K562 (cell line): ENCODE data around the gene KLHL29. TPM values are rescaled to one million over a fixed set of nuclear protein-coding genes. Genes with fewer than 3 reads are reported as not detected.

Experiments used
- ATAC-seq: fragments of 200-7000 bp; cut with Tn5 transposase; 3 replicates; pipeline ENCODE4 v1.9.1; 2020; ENCODE audit warnings: moderate library complexity
- BruUV-seq: library from RNA; stranded (reverse); fragments of 400-500 nt; replicated peaks from 2 replicates; lab custom pipeline; 2021; lab: Mats Ljungman, UMichigan
- CTCF ChIA-PET: fragments of 300-600 bp; formaldehyde crosslinking; extraction: SDS; loops from one replicate; lab custom pipeline; 2021; ENCODE audit warnings: low intra/inter-chr PET ratio; lab: Yijun Ruan, JAX
- POLR2A ChIA-PET: fragments of 300-600, 350-650 bp; sonication (Branson Sonifier 250); formaldehyde crosslinking; extraction: SDS; loops from one replicate; lab custom pipeline; 2021; ENCODE audit warnings: antibody characterized with exemption, inconsistent platforms; lab: Yijun Ruan, JAX
- DNase-seq, 4 experiments: peaks; one replicate each; pipeline versions ENCODE4 v3.0.0 to v3.0.0-alpha.2; 2011 to 2018; ENCODE audit warnings: low spot score in 3 of 4, mixed read lengths in 3 of 4; ENCODE audit errors: extremely low read depth in 1 of 4
- FAIRE-seq: peaks from 2 replicates; lab custom pipeline; 2011; peaks lifted over from hg19 to GRCh38; lab: Jason Lieb, UNC
- H2AFZ ChIP-seq: 2 replicates; pipeline ENCODE4 v1.6.0; 2011; ENCODE audit warnings: low read depth, low read length, control low read depth, inconsistent platforms
- H3K27ac ChIP-seq: fragments of 200-600 bp; 3 replicates; pipeline ENCODE4 v1.8.0; 2011; ENCODE audit warnings: low read depth, mild to moderate bottlenecking, control low read depth, inconsistent platforms, low read length, moderate library complexity, mixed read lengths; ENCODE audit errors: extremely low read depth
- H3K27me3 ChIP-seq, 2 experiments: fragments of 300-600 bp in 1 of 2; 2 replicates in 1 of 2; 3 replicates in 1 of 2; pipeline versions ENCODE4 v1.6.0 to v1.8.0; 2011; ENCODE audit warnings: inconsistent platforms in 2 of 2, low read length in 2 of 2, mild to moderate bottlenecking in 1 of 2, mixed read lengths in 1 of 2, moderate library complexity in 1 of 2; ENCODE audit not compliant: control insufficient read depth in 2 of 2, insufficient read depth in 2 of 2
- H3K36me3 ChIP-seq: fragments of 300-600 bp; 3 replicates; pipeline ENCODE4 v1.8.0; 2011; ENCODE audit warnings: mild to moderate bottlenecking, low read length, inconsistent platforms; ENCODE audit not compliant: control insufficient read depth, insufficient read depth
- H3K4me1 ChIP-seq, 2 experiments: fragments of 200-600 bp in 1 of 2; replicated peaks in 1 of 2; 2 replicates in 1 of 2; 3 replicates in 1 of 2; pipeline versions ENCODE4 v1.5.1 to v1.8.0; 2011; ENCODE audit warnings: inconsistent platforms in 2 of 2, low read length in 2 of 2, mild to moderate bottlenecking in 1 of 2, mixed read lengths in 1 of 2, moderate library complexity in 1 of 2; ENCODE audit not compliant: control insufficient read depth in 2 of 2, insufficient read depth in 2 of 2
- H3K4me2 ChIP-seq: 2 replicates; pipeline ENCODE4 v1.6.1; 2011; ENCODE audit warnings: low read length, control low read depth, inconsistent platforms, mixed read lengths; ENCODE audit not compliant: insufficient read depth
- H3K4me3 ChIP-seq: fragments of 200-600 bp; sonication (generic), shearing (Covaris generic); 2 replicates; pipeline ENCODE4 v1.5.1; 2016; ENCODE audit warnings: control low read depth, inconsistent platforms
- H3K79me2 ChIP-seq: fragments of 200-600 bp; 3 replicates; pipeline ENCODE4 v1.8.0; 2011; ENCODE audit warnings: low read length, inconsistent platforms; ENCODE audit not compliant: control insufficient read depth, insufficient read depth
- H3K9ac ChIP-seq, 2 experiments: 2 replicates each; pipeline versions ENCODE4 v1.6.0 to v1.6.1; 2011; ENCODE audit warnings: low read depth in 2 of 2, low read length in 2 of 2, control low read depth in 1 of 2, inconsistent platforms in 1 of 2, mild to moderate bottlenecking in 1 of 2, mixed read lengths in 1 of 2; ENCODE audit not compliant: insufficient read depth in 1 of 2
- H3K9me1 ChIP-seq: one replicate; pipeline ENCODE4 v1.6.0; 2011; ENCODE audit warnings: inconsistent platforms, mild to moderate bottlenecking, low read length, moderate library complexity; ENCODE audit not compliant: control insufficient read depth, insufficient read depth
- H3K9me3 ChIP-seq: replicated peaks from 2 replicates; pipeline ENCODE4 v1.5.1; 2011; ENCODE audit warnings: low read depth, low read length, inconsistent platforms; ENCODE audit not compliant: control insufficient read depth, insufficient read depth
- H4K20me1 ChIP-seq: replicated peaks from 2 replicates; pipeline ENCODE4 v1.6.1; 2011; ENCODE audit warnings: low read length, inconsistent platforms, mixed read lengths; ENCODE audit not compliant: control insufficient read depth, insufficient read depth
- RBBP5 ChIP-seq: fragments of 200-600 bp; sonication (generic); IDR thresholded peaks from 2 replicates; pipeline ENCODE4 v1.6.1; 2012; ENCODE audit warnings: borderline replicate concordance, mild to moderate bottlenecking, low read length, control low read depth, inconsistent platforms; ENCODE audit not compliant: insufficient read depth, poor library complexity, severe bottlenecking
- SMARCA4 ChIP-seq: fragments of 450-650 bp; IDR thresholded peaks from 2 replicates; pipeline ENCODE4 v1.6.1; 2016
- SMARCA5 ChIP-seq: fragments of 450-650 bp; IDR thresholded peaks from 2 replicates; pipeline ENCODE4 v1.6.1; 2016
- ZKSCAN8 ChIP-seq: fragments of 200-800 bp; sonication (Bioruptor generic); IDR thresholded peaks from 2 replicates; pipeline ENCODE4 v1.6.1; 2016; ENCODE audit warnings: missing genetic modification characterization, missing compliant biosample characterization
- ZNF277 ChIP-seq: fragments of 250-450 bp; sonication (Bioruptor Pico); IDR thresholded peaks from 2 replicates; pipeline ENCODE4 v1.8.0; 2022; ENCODE audit warnings: inconsistent platforms, mild to moderate bottlenecking, moderate library complexity, borderline replicate concordance
- ZNF609 ChIP-seq: sonication (generic); formaldehyde crosslinking; IDR thresholded peaks from 2 replicates; pipeline ENCODE4 v1.8.1; 2023; ENCODE audit warnings: missing genetic modification reagents, mild to moderate bottlenecking, borderline replicate concordance
- ZNF77 ChIP-seq: fragments of 250-450 bp; sonication (Bioruptor Pico); IDR thresholded peaks from 2 replicates; pipeline ENCODE4 v1.5.0; 2020
- WGBS: fragments of 100-300 bp; shearing (Covaris generic); methylation state at CpG from one replicate; pipeline ENCODE4 v1.1.6; 2016; ENCODE audit warnings: low coverage, mixed read lengths; ENCODE audit not compliant: insufficient coverage; ENCODE audit errors: missing lambda C conversion rate; 5-methylcytosine and 5-hydroxymethylcytosine counted together
- in situ Hi-C: fragments of 300-500 bp; cut with MboI; formaldehyde crosslinking; loops from 4 replicates; pipeline ENCODE4 v1.15.0; 2018; ENCODE audit warnings: inconsistent platforms, mixed read lengths
- intact Hi-C: fragments of 100-400 bp; cut with micrococcal nuclease; formaldehyde crosslinking; loops from 2 replicates; pipeline ENCODE4 v1.14.2; 2022
- polyA plus RNA-seq, 8 experiments: library from polyadenylated mRNA; depleted of rRNA in 4 of 8; stranded (reverse) in 5 of 8; unstranded in 3 of 8; fragments of >200 nt; fragmentation: Nextera tagmentation in 2 of 8; fragmentation: Illumina TruSeq in 1 of 8; extraction: Ambion mirVana in 2 of 8; extraction: Trizol in 1 of 8; gene quantifications; 2 replicates each; pipeline versions ENCODE4 v1.2.1 to v1.2.3, GENCODE V29; 2011 to 2014; ENCODE audit warnings: inconsistent platforms in 1 of 8, missing spikeins in 1 of 8
- total RNA-seq, 7 experiments: library from RNA; depleted of rRNA in 6 of 7; stranded (reverse); fragments of >200 nt in 6 of 7; fragmentation: Illumina TruSeq in 2 of 7; extraction: Trizol in 2 of 7; gene quantifications; 2 replicates each; pipeline versions ENCODE4 v1.2.1 to v1.2.3, GENCODE V29; 2011 to 2021; ENCODE audit warnings: low replicate concordance in 1 of 7
- TF ChIP-seq, protein P1 (sequence below), 2 experiments: fragments of 450-650 bp; IDR thresholded peaks; 2 replicates each; pipeline ENCODE4 v1.6.1; 2016; ENCODE audit warnings: mild to moderate bottlenecking in 2 of 2, borderline replicate concordance in 1 of 2, low read depth in 1 of 2, moderate library complexity in 1 of 2

KLHL29 gene
- total and polyA plus RNA-seq, 9 of the 15 experiments (the other 6 are each of a cell fraction or from before 2014, with no cell fraction given): 0.03 to 0.31 (median 0.08) TPM; not detected in 1

- no TSS peak for BruUV-seq
- Histone ChIP-seq H3K9me3 (no peaks in the 10 kb centered on the region), H3K4me1 (no peaks in the 10 kb centered on the region), H3K9me1 (no peaks in the 10 kb centered on the region), H3K27me3 (peaks cover 12 to 67% of the 10 kb centered on the region in 2 experiments; a peak in 4 of 5 replicates), H3K4me2 (no peak overlapping the region), H3K27ac (no peak overlapping the region), H3K36me3 (no peaks in the 10 kb centered on the region), H2AFZ (no peak overlapping the region), H4K20me1 (no peaks in the 10 kb centered on the region), H3K4me3 (no peak overlapping the region), H3K79me2 (no peaks in the 10 kb centered on the region), H3K9ac (no peak overlapping the region)
- intact Hi-C loops: no loop called here
- POLR2A ChIA-PET: no interaction called here
- CTCF ChIA-PET: no interaction called here
- in situ Hi-C loops: no loop called here
- ATAC-seq: no peak; the same call in 2 of the 3 replicates
- 0% methylated on average over 7 of the region's 7 CpGs for WGBS
- no peak for DNase-seq
- no peak for FAIRE-seq
- TF ChIP-seq SMARCA5: no peak
- no peak for TF ChIP-seq ZNF77 (CRISPR knock-in tag)
- TF ChIP-seq, protein P1, sequence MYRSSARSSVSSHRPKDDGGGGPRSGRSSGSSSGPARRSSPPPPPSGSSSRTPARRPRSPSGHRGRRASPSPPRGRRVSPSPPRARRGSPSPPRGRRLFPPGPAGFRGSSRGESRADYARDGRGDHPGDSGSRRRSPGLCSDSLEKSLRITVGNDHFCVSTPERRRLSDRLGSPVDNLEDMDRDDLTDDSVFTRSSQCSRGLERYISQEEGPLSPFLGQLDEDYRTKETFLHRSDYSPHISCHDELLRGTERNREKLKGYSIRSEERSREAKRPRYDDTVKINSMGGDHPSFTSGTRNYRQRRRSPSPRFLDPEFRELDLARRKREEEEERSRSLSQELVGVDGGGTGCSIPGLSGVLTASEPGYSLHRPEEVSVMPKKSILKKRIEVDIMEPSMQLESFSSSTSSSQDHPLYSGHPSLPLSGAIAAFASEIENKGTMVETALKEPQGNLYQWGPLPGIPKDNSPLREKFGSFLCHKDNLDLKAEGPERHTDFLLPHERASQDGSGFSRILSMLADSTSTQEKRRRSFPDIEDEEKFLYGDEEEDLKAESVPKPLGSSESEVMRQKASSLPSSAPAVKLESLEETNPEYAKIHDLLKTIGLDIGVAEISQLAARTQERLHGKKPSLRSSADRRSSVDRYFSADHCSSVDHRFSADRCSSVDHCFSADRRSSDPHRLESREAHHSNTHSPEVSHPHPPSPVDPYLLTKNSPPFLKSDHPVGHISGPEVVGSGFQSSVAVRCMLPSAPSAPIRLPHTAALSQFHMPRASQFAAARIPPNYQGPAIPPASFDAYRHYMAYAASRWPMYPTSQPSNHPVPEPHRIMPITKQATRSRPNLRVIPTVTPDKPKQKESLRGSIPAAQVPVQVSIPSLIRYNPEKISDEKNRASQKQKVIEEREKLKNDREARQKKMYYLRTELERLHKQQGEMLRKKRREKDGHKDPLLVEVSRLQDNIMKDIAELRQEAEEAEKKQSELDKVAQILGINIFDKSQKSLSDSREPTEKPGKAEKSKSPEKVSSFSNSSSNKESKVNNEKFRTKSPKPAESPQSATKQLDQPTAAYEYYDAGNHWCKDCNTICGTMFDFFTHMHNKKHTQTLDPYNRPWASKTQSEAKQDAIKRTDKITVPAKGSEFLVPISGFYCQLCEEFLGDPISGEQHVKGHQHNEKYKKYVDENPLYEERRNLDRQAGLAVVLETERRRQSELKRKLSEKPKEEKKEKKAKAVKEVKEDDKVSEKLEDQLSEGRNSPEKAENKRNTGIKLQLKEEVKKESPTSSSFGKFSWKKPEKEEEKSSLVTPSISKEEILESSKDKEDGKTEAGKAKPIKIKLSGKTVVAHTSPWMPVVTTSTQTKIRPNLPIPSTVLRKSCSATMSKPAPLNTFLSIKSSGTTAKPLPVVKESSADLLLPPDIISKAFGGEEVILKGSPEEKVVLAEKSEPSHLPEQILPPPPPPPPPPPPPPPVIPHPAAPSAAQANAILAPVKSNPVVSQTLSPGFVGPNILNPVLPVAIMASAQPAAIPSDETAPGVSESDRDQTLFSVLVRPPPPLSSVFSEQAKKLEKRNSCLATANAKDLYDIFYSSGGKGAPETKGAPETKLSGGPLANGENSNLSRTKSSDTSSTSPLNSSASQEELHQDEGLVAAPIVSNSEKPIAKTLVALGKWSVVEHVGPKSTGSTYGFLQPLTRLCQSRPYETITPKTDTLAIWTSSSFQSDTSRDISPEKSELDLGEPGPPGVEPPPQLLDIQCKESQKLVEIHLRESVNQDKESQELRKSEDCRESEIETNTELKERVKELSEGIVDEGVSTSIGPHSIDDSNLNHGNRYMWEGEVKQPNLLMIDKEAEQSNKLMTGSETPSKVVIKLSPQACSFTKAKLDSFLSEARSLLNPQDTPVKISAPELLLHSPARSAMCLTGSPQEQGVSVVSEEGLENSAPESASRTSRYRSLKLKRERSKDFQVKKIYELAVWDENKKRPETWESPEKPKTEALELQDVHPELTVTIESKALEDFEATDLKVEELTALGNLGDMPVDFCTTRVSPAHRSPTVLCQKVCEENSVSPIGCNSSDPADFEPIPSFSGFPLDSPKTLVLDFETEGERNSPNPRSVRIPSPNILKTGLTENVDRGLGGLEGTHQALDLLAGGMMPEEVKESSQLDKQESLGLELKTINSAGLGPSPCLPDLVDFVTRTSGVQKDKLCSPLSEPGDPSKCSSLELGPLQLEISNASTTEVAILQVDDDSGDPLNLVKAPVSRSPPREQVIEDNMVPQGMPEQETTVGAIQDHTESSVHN (IDR thresholded peaks at IDR 0.05; ENCODE audit: borderline replicate concordance in 1 of 2, low read depth in 1 of 2): no peak
- TF ChIP-seq ZNF277 (CRISPR knock-in tag): no peak
- TF ChIP-seq RBBP5: no peak
- TF ChIP-seq SMARCA4: no peak
- no peak for TF ChIP-seq ZNF609 (CRISPR knock-in tag)
- TF ChIP-seq ZKSCAN8 (CRISPR knock-in tag): no peak
Observed at GRCh38 chr2:23476786-23477185, 91.8 kb downstream of the KLHL29 start.
